Lower leg skin (tissue), 4 donors: ENCODE results near the gene TDRKH. TPM values are rescaled to one million over a fixed set of nuclear protein-coding genes. Genes with fewer than 3 reads are reported as not detected.

Experiments
- DNase-seq, 2 donors: peaks; one replicate each; pipeline ENCODE4 v3.0.0-alpha.2; 2019; ENCODE audit warnings: low spot score in 2 of 2
- H3K4me3 ChIP-seq: fragments of 200-600 bp; sonication (generic); 2 replicates; pipeline ENCODE4 v1.5.1; 2017; ENCODE audit warnings: mild to moderate bottlenecking, low read depth; ENCODE audit not compliant: poor library complexity, severe bottlenecking
- POLR2A ChIP-seq, 2 donors: fragments of 450-650 bp; IDR thresholded peaks; one replicate each; pipeline ENCODE4 v1.6.1; 2016 to 2017; ENCODE audit warnings: antibody characterized with exemption in 2 of 2, mild to moderate bottlenecking in 1 of 2, moderate library complexity in 1 of 2
- WGBS, 2 donors: methylation state at CpG; one replicate each; pipeline ENCODE4 v1.1.5; 2018; 5-methylcytosine and 5-hydroxymethylcytosine counted together
- intact Hi-C: fragments of 100-400 bp; cut with DNase I; formaldehyde crosslinking; loops from one replicate; pipeline ENCODE4 v1.15.0; 2023; ENCODE audit warnings: low total_unique reads
- total RNA-seq, 4 donors: library from RNA; depleted of rRNA; stranded (reverse); fragments of >200 nt; gene quantifications; one replicate each; pipeline ENCODE4 v1.1.0, GENCODE V29; 2016
- TF ChIP-seq, protein P1 (sequence below), 3 donors: fragments of 450-650 bp; IDR thresholded peaks; one replicate each; pipeline ENCODE4 v1.5.1; 2016; ENCODE audit warnings: antibody characterized with exemption in 3 of 3, mild to moderate bottlenecking in 3 of 3, moderate library complexity in 2 of 3

The TDRKH gene
- total RNA-seq, 4 donors from 2014 or later: 2.1 to 3.0 (median 2.6) TPM

DNA sequence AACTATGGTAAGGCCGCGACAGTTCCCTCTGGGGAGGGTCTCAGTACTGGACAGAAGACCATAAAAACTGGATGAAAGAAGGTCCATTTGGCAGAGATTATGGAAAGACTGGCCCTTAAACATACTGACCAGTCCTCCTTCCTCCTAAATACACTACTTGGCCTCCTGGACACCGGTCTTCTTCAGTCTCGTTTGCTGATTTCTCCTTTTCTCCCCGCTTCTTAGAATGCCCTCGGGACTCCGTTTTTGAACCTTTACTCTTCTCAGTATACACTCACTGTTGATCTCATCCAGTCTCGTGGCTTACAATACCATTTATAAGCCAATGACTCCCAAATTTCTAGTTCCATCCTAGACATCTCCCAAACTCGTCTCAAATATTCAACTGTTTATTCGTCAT lies 26.3 kb downstream of the TDRKH start:
- no peak for TF ChIP-seq POLR2A (IDR thresholded peaks at IDR 0.05)
- TF ChIP-seq, protein P1, sequence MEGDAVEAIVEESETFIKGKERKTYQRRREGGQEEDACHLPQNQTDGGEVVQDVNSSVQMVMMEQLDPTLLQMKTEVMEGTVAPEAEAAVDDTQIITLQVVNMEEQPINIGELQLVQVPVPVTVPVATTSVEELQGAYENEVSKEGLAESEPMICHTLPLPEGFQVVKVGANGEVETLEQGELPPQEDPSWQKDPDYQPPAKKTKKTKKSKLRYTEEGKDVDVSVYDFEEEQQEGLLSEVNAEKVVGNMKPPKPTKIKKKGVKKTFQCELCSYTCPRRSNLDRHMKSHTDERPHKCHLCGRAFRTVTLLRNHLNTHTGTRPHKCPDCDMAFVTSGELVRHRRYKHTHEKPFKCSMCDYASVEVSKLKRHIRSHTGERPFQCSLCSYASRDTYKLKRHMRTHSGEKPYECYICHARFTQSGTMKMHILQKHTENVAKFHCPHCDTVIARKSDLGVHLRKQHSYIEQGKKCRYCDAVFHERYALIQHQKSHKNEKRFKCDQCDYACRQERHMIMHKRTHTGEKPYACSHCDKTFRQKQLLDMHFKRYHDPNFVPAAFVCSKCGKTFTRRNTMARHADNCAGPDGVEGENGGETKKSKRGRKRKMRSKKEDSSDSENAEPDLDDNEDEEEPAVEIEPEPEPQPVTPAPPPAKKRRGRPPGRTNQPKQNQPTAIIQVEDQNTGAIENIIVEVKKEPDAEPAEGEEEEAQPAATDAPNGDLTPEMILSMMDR (IDR thresholded peaks at IDR 0.05): no peak
- 52 to 60% methylated on average over 10 of the region's 10 CpGs for WGBS, 2 donors
- no peak for DNase-seq
- H3K4me3 ChIP-seq: no peak overlapping the region
- intact Hi-C loops: no loop called here

GRCh38 chr1:151762941-151763921 lies 27.1 kb downstream of the TDRKH start, which contains the start of gene MRPL9:
MRPL9 (minus strand) TSS chr1:151763496; CDS start chr1:151763479, 17 bp downstream.
- peak; percentile 67 to 94 for DNase-seq
- 0 to 1% methylated on average over 62 to 66 of the region's 68 CpGs for WGBS, 2 donors
- peak within 1 kb of the TSS; percentile 81 for H3K4me3 ChIP-seq
- TF ChIP-seq, protein P1 (IDR thresholded peaks at IDR 0.05): no peak
- TF ChIP-seq POLR2A (IDR thresholded peaks at IDR 0.05): no peak
- intact Hi-C loops: no loop called here

GRCh38 chr1:151760597-151761385 lies 29.5 kb downstream of the TDRKH start:
- no peak for DNase-seq
- WGBS, 2 donors: 90 to 93% methylated on average over 7 of the region's 7 CpGs
- no peak overlapping the region for H3K4me3 ChIP-seq
- TF ChIP-seq POLR2A (IDR thresholded peaks at IDR 0.05): no peak
- TF ChIP-seq, protein P1 (IDR thresholded peaks at IDR 0.05): no peak
- intact Hi-C loops: no loop called here

- TF ChIP-seq, protein P1 (IDR thresholded peaks at IDR 0.05): no peak
- TF ChIP-seq POLR2A (IDR thresholded peaks at IDR 0.05): no peak
- no peak for DNase-seq
- intact Hi-C loops: no loop called here
- H3K4me3 ChIP-seq: no peak overlapping the region
Observed at GRCh38 chr1:151759241-151759640, 31.1 kb downstream of the TDRKH start.

DNA sequence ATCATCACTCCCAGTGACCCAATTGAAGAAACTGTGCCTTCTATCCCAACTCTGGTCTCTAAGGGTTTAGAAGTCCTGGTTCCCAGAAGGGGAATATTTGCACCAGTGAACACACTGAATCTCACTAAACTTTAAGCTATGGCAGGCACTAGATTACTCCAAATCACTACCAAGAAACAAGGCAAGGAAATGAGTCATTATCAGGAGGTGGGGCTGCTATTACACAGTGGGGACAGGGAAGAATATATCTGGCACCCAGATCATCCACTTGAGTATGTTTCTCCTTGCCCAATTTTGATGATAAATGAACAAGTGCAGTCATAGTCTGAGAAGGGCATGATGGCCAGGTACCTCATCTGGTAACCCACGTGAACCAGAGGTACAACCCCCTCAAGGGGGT lies 34.0 kb downstream of the TDRKH start:
- no peak overlapping the region for H3K4me3 ChIP-seq
- WGBS, 2 donors: 75 to 76% methylated on average over 1 of the region's 1 CpG
- DNase-seq: no peak
- intact Hi-C loops: no loop called here
- no peak for TF ChIP-seq POLR2A (IDR thresholded peaks at IDR 0.05)
- TF ChIP-seq, protein P1 (IDR thresholded peaks at IDR 0.05): no peak
